ENCODE measurements around the gene SRP68. TPM values are rescaled to one million over a fixed set of nuclear protein-coding genes. Genes with fewer than 3 reads are reported as not detected.

SRP68 gene
- total and polyA plus RNA-seq, 2 of the 8 experiments (the other 6 are each of a cell fraction or from before 2014, with no cell fraction given) = 57.7 to 83.5 TPM

GRCh38 chr17:76034428-76035350, 37.6 kb downstream of the SRP68 start (continued):
- TF ChIP-seq CHD7 (IDR thresholded peaks at IDR 0.05; ENCODE audit: insufficient replicate concordance, low read length) = no peak
- TF ChIP-seq POLR2A (IDR thresholded peaks at IDR 0.05; ENCODE audit: control extremely low read depth in 1 of 2, low read depth in 2 of 2, low read length in 2 of 2) = no peak
- TF ChIP-seq SRF (IDR thresholded peaks at IDR 0.05; ENCODE audit: low read depth, low read length) = no peak
- TF ChIP-seq SIRT6 (IDR thresholded peaks at IDR 0.05; ENCODE audit: low read length) = no peak
- no peak for TF ChIP-seq SP1 (IDR thresholded peaks at IDR 0.05; ENCODE audit: low read depth, low read length)
- TF ChIP-seq TBP (IDR thresholded peaks at IDR 0.05; ENCODE audit: low read depth, low read length) = no peak

All from H1 (cell line).